Activated T-cell treated with anti-CD3 and anti-CD28 coated beads, Interleukin-2, amount 50 U/mL, for 4 hours (primary cell): ENCODE results near the gene ABHD6. TPM values are rescaled to one million over a fixed set of nuclear protein-coding genes. Genes with fewer than 3 reads are reported as not detected.
"Not testable (repeated sequence)": the region's sequence is repeated elsewhere in the genome, so short reads cannot be mapped to it uniquely, and the experiment has no call there.

Experiments used
- ATAC-seq, 2 donors: fragments of 200-7000 bp; cut with Tn5 transposase; one replicate each; pipeline ENCODE4 v1.10.0; 2021
- DNase-seq: peaks from one replicate; pipeline ENCODE4 v3.0.0-alpha.2; 2020
- H3K27me3 Mint-ChIP-seq: one replicate; pipeline ENCODE4 v1.8.0; 2021; ENCODE audit warnings: low read depth, mixed read lengths
- H3K36me3 Mint-ChIP-seq: one replicate; pipeline ENCODE4 v1.8.0; 2022; ENCODE audit warnings: mixed read lengths; ENCODE audit not compliant: insufficient read depth
- H3K4me1 Mint-ChIP-seq: one replicate; pipeline ENCODE4 v1.8.0; 2021; ENCODE audit warnings: low read depth, mixed read lengths
- H3K4me3 Mint-ChIP-seq: one replicate; pipeline ENCODE4 v1.8.0; 2021; ENCODE audit warnings: mild to moderate bottlenecking, moderate library complexity, mixed read lengths
- H3K9me3 Mint-ChIP-seq: one replicate; pipeline ENCODE4 v1.8.0; 2021; ENCODE audit warnings: mixed read lengths
- total RNA-seq, 3 donors: library from RNA; stranded (reverse); gene quantifications; one replicate each; pipeline ENCODE4 v1.2.1, GENCODE V29; 2021

ABHD6 gene
- total RNA-seq, 3 donors from 2014 or later, result 4.0 to 7.9 (median 6.7) TPM

DNA sequence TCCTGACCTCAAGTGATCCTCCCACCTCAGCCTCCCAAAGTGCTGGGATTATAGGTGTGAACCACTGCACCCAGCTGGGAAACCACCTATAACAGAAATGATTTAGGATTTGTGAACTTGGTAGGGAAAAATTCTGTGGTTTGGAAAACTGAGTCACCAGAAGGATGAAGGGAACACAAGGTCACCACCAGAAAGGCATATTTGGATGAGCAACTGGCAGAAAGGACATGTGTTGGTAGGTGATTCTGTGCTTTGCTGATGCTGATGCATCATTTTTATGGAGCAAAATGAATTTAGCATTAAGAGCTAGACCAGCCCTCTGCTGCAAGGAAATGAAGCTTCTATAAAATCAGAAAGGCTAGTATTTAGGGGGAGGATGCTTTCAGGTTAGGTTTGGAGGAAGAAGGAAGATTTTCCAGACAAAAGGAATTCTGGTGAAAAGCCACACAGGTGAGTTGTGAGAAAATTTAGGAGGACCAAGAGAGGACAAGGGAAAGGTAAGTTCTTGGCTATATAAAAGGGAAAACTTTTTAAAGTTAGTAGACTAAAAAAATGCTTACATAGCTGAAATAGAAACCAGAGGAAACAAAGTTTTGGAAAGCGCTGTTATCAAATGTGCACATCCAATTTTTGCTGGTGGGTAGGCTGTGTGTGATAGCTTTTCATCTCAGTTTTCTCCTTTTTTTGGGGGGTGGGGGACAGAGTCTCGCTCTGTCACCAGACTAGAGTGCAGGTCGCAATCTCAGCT, 98.7 kb downstream of the ABHD6 start:
- H3K4me3 Mint-ChIP-seq, result no peak overlapping the region
- DNase-seq, result no peak
- peaks cover 42% of the 10 kb centered on the region for H3K4me1 Mint-ChIP-seq
- no peak for ATAC-seq
- H3K9me3 Mint-ChIP-seq, result no peaks in the 10 kb centered on the region
- peaks cover 12% of the 10 kb centered on the region for H3K36me3 Mint-ChIP-seq
- H3K27me3 Mint-ChIP-seq, result no peaks in the 10 kb centered on the region

DNA sequence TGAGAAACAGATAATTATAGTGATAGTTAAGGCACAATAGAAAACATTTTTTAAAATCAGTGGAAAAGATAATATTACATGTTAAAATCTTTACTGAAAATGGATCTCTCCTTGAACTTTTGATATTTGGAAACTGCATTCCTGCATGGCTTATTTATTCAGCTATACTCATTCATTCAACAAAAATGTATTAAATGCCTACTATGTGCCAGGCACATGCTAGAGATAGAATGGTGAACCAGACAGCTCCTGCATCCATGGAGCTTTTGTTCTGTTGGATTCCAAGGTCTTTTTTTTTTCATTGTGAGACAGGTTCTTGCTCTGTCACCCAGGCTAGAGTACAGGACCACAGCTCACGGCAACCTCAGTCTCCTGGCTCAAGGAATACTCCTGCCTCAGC, 99.6 kb downstream of the ABHD6 start:
- Mint-ChIP-seq H3K4me3 (no peak overlapping the region), H3K9me3 (no peaks in the 10 kb centered on the region), H3K36me3 (peaks cover 12% of the 10 kb centered on the region), H3K4me1 (peaks cover 38% of the 10 kb centered on the region), H3K27me3 (no peaks in the 10 kb centered on the region)
- DNase-seq, result no peak
- ATAC-seq, result no peak

DNA sequence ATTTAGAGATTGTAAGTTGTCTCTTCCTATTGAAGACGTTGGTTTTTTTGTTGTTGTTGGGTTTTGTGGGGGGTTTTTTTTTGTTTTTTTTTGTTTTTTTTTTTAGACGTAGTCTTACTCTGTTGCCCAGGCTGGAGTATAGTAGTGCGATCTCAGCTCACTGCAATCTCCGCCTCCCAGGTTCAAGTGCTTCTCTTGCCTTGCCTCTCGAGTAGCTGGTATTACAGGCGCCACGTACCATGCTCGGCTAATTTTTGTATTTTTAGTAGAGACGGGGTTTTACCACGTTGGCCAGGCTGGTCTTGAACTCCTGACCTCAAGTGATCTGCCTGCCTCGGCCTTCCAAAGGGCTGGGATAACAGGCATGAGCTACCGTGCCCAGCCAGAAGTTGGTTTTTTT, 101.6 kb downstream of the ABHD6 start:
- DNase-seq, ATAC-seq, H3K9me3 Mint-ChIP-seq, H3K4me3 Mint-ChIP-seq, H3K27me3 Mint-ChIP-seq: not testable (repeated sequence)
- H3K4me1 Mint-ChIP-seq, result peaks cover 34% of the 10 kb centered on the region
- peaks cover 17% of the 10 kb centered on the region for H3K36me3 Mint-ChIP-seq

DNA sequence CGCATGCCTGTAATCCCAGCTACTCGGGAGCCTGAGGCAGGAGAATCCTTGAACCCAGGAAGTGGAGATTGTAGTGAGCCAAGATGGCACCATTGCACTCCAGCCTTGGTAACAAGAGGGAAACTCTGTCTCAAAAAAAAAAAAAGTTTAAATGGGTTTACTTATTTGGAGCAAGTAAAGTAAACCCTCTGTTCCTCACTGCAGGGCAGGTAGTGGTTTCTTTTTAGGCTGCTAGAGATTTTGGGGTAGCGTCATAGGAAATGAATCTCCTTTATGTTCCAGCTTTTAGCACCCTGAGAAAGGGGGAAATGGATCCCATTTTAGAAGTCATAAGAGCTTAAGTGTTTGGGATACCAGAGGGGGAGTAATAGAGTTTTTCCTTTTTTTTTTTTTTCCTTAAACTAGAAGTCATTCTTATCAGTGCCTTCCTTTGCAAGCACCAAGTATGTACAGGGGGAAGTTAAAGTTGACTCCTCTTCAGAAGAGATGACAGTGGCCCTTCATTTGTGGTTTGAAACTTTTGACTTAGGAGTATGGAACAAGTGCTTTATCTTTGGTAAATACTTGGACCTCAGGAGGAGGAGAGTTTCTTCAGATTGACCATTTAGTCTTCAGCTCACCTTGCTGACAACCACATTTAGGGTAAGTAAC, 103.1 kb downstream of the ABHD6 start:
- DNase-seq (no peak), ATAC-seq (no peak)
- Mint-ChIP-seq H3K27me3 (no peaks in the 10 kb centered on the region), H3K36me3 (peaks cover 17% of the 10 kb centered on the region), H3K4me3 (no peak overlapping the region), H3K9me3 (no peaks in the 10 kb centered on the region), H3K4me1 (peaks cover 22% of the 10 kb centered on the region)

DNA sequence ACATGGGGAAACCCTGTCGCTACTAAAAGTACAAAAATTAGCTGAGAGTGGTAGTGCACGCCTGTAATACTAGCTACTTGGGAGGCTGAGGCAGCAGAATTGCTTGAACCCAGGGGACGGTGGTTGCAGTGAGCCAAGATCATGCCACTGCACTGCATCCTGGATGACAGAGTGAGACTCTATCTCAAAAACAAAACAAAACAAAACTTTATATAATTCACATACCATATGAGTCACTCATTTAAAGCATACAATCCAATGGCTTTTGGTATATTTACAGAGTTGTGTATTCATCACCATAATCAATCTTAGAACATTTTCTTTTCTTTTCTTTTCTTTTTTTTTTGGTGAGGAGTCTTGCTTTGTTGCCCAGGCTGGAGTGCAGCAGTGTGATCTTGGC, 103.8 kb downstream of the ABHD6 start:
- DNase-seq (no peak), ATAC-seq (no peak)
- H3K9me3 Mint-ChIP-seq, result no peaks in the 10 kb centered on the region
- H3K4me1 Mint-ChIP-seq, result peaks cover 23% of the 10 kb centered on the region
- no peak overlapping the region for H3K4me3 Mint-ChIP-seq
- H3K27me3 Mint-ChIP-seq, result no peaks in the 10 kb centered on the region
- peaks cover 16% of the 10 kb centered on the region for H3K36me3 Mint-ChIP-seq

DNA sequence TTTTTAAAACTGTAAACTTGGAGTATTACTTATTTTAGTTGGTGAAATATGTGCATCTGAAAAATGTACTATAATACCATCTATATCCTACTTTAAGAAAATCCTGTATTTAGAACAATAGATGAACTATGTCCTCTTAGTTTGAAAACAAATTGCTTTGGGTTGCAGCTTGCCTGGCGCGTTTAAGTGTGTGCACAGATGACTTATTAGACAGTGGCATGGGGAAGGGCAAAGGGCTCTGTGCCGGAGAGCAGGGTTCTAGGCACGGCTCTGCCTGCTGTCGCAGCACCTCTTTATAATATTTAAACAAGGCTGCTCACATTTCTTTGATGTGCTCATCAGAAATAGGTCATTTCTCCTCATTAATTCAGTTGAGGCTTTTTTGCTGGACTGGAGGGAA, 105.1 kb downstream of the ABHD6 start:
- ATAC-seq, result no peak
- Mint-ChIP-seq H3K4me1 (peaks cover 28% of the 10 kb centered on the region), H3K27me3 (no peaks in the 10 kb centered on the region), H3K36me3 (peaks cover 14% of the 10 kb centered on the region), H3K4me3 (no peak overlapping the region), H3K9me3 (no peaks in the 10 kb centered on the region)
- DNase-seq, result no peak

Other genes with a start within 250 kb of the ABHD6 start
- gene FLNB, start 229.4 kb upstream of the ABHD6 start, total RNA-seq, result 10 to 100 TPM; 16.4 to 23.4 (median 19.4) TPM
- gene DNASE1L3, start 26.8 kb upstream of the ABHD6 start, total RNA-seq, result not detected
- 10 to 100 TPM; 21.6 to 24.8 (median 23.8) TPM for gene RPP14, start 68.5 kb downstream of the ABHD6 start, total RNA-seq
- 10 to 100 TPM; 14.4 to 16.1 (median 15.9) TPM for gene HTD2, start 68.7 kb downstream of the ABHD6 start, total RNA-seq
- gene PXK, start 95.1 kb downstream of the ABHD6 start, total RNA-seq, result 10 to 100 TPM; 30.1 to 40.2 (median 32.2) TPM
- gene PDHB, start 196.0 kb downstream of the ABHD6 start, total RNA-seq, result 10 to 100 TPM; 54.8 to 62.3 (median 55.6) TPM